ENCODE data around the gene BNC2.

- TF ChIP-seq GATA2 (IDR thresholded peaks at IDR 0.05; ENCODE audit: low read depth, low read length), result no peak
- TF ChIP-seq GATA3 (IDR thresholded peaks at IDR 0.05; ENCODE audit: low read depth, low read length), result no peak
These were observed 360.0 kb downstream of the BNC2 start for GRCh38 chr9:16510482-16510881.
